ENCODE measurements around the gene TBC1D14.

Gene TBC1D14

DNA sequence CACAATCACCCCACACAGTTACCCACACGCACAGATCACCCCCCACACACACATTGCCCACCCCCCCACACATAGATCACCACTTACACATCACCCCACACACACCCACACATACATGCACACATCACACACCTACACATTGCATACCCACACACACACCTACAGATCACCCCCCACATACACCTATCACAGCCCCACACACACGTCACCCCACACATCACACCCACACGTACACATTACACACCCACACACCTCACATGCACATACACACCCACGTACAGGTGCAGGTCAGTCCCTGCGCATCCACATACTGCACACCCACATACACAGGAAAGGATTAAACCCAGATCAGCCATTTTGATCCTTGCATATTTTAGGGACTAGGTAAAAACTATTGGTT, 118.3 kb downstream of the TBC1D14 start:
- TF ChIP-seq, protein P1, sequence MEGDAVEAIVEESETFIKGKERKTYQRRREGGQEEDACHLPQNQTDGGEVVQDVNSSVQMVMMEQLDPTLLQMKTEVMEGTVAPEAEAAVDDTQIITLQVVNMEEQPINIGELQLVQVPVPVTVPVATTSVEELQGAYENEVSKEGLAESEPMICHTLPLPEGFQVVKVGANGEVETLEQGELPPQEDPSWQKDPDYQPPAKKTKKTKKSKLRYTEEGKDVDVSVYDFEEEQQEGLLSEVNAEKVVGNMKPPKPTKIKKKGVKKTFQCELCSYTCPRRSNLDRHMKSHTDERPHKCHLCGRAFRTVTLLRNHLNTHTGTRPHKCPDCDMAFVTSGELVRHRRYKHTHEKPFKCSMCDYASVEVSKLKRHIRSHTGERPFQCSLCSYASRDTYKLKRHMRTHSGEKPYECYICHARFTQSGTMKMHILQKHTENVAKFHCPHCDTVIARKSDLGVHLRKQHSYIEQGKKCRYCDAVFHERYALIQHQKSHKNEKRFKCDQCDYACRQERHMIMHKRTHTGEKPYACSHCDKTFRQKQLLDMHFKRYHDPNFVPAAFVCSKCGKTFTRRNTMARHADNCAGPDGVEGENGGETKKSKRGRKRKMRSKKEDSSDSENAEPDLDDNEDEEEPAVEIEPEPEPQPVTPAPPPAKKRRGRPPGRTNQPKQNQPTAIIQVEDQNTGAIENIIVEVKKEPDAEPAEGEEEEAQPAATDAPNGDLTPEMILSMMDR (IDR thresholded peaks at IDR 0.05; ENCODE audit: borderline replicate concordance, control extremely low read depth, extremely low read depth, insufficient read depth, missing control alignments): no peak

DNA sequence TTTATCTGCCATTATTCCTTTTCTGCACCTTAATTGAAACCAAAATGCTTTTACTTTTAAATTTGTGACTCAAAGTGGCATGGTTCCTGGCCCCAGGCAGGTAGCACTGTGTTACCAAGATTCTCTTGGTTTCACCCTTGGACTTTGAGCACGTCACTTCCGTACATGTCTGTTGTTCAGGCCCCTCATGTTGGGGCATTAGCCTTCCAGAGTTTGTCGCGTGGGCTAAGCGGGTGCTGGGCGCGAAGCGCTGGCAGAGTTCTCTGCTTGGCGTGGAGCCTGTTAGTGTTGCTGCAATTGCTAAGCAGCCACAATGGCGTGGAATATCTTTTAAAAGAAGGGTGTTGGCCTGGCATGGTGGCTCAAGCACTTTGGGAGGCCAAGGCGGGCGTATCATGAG, 119.6 kb downstream of the TBC1D14 start:
- in situ Hi-C loops (cut with MboI; ENCODE audit: low sequenced_read_pairs, unreplicated experiment): no loop called here
- no peak for DNase-seq (ENCODE audit: low spot score)

More for the DNA sequence above, 118.3 kb downstream of the TBC1D14 start:
- no peak for DNase-seq (ENCODE audit: low spot score)
- in situ Hi-C loops (cut with MboI; ENCODE audit: low sequenced_read_pairs, unreplicated experiment): no loop called here

DNA sequence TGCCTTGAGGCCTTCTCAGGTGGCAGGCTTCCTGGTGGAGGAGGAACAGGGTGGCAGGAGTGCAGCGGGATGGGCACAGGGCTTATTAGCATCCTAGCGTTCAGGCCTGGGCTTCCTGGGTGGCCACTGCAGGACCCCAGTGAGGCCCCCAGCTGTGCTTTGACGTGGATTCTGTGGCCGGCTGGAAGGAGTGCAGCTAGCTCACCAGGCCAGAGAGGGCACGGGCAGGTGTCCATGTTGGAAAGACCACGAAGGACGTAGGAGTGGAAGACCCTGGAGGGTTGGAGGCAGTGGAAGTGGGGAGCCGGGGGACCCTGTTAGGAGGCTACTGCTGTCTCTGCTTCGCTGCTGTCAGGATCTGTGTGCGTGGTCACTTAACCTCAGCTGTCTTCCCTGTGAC, 120.3 kb downstream of the TBC1D14 start:
- no peak for DNase-seq (ENCODE audit: low spot score)
- TF ChIP-seq, protein P1 (IDR thresholded peaks at IDR 0.05; ENCODE audit: borderline replicate concordance, control extremely low read depth, extremely low read depth, insufficient read depth, missing control alignments): no peak
- in situ Hi-C loops (cut with MboI; ENCODE audit: low sequenced_read_pairs, unreplicated experiment): no loop called here

More for the DNA sequence above, 119.6 kb downstream of the TBC1D14 start:
- TF ChIP-seq, protein P1 (IDR thresholded peaks at IDR 0.05; ENCODE audit: borderline replicate concordance, control extremely low read depth, extremely low read depth, insufficient read depth, missing control alignments): no peak

DNA sequence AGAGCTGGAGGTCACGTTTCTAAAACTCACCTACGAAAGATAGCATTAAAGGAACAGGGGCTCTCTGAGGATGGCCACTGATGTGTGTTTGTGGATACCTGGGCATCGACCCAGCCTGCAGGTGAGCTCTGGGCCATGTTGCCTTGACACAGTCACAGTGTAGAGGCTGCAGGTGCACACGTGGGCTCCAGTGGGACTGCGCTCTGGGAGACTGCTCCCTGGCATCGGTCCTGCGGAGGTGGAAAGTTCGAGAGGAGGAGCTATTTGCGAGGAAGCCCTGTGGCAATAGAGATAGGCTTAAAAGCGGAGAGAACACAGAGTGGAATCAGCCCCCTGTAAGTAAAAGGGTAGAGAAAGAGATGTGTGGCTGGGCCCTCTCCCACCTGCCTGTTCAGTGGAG, 121.2 kb downstream of the TBC1D14 start:
- TF ChIP-seq, protein P1 (IDR thresholded peaks at IDR 0.05; ENCODE audit: borderline replicate concordance, control extremely low read depth, extremely low read depth, insufficient read depth, missing control alignments): no peak
- no peak for DNase-seq (ENCODE audit: low spot score)
- in situ Hi-C loops (cut with MboI; ENCODE audit: low sequenced_read_pairs, unreplicated experiment): no loop called here

DNA sequence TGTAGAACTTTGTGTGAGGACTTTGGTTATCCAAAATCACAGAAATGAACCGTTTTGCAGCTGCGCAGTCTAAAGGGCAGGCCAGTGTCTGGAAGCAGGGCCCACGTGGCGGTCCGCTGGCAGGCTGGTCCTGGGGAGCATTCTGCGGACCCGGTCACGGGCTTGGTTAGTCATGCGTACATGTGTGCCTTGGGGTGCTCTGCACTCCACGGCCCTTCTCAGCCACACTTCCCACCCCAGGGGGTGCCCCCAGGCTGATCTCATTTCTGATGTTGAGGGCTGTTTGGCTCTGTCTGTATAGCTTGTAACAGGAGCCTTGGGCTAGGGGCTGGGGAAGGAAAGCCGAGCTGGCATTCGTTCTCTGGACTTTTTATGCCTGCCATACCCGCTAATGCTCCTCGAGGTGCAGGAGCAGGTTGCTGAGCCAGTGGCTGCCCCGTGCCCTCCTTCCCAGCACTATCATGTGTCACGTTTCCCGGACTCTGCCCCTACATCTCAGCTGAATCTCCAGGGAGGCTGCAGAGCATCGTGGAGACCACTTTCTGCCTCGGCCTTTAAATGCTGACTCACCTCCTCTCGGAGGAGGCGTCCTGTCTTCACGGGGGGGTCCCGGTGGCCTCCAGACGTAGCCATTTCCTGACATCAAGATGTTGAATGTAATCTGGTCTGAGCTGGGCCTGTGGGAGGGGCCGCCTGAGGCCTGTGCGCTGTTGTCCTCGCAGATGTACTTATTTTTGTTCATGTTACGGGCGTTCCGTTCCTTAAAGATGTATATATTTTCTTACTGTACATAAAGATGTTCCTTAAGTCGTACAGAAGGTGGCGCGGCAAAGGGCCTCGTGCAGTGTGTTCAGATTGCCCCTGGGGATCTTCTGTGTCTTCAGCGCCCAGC, 122.2 kb downstream of the TBC1D14 start:
- in situ Hi-C loops (cut with MboI; ENCODE audit: low sequenced_read_pairs, unreplicated experiment): no loop called here
- TF ChIP-seq, protein P1 (IDR thresholded peaks at IDR 0.05; ENCODE audit: borderline replicate concordance, control extremely low read depth, extremely low read depth, insufficient read depth, missing control alignments): no peak
- DNase-seq (ENCODE audit: low spot score): no peak

DNA sequence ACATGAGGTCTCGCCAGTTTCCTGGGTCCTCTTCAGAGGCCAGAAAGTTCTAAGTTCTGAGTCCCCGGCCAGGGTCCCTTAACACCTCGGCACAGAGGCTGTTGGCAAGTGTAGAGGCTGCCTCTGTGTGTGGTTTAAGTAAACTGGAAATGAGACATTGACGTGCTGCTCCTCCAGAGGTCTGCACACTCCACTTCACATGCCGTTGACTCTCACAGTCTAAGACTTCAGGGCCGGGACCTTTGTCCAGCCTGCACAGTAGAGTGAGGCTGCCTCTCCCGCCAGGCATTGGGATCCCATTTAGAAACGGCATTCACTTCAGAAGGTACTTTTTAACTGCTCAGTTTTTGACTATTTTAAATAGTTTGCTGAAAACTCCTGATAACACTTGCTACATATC, 123.0 kb downstream of the TBC1D14 start:
- in situ Hi-C loops (cut with MboI; ENCODE audit: low sequenced_read_pairs, unreplicated experiment): no loop called here
- DNase-seq (ENCODE audit: low spot score): no peak
- TF ChIP-seq, protein P1 (IDR thresholded peaks at IDR 0.05; ENCODE audit: borderline replicate concordance, control extremely low read depth, extremely low read depth, insufficient read depth, missing control alignments): no peak
